Tibial nerve (tissue), 4 donors: ENCODE measurements around the gene ATP23. TPM values are rescaled to one million over a fixed set of nuclear protein-coding genes. Genes with fewer than 3 reads are reported as not detected.

Source experiments
- DNase-seq, 2 donors: peaks; one replicate each; pipeline ENCODE4 v3.0.0-alpha.2; 2019; ENCODE audit warnings: low spot score in 2 of 2
- H3K27ac ChIP-seq, 4 donors: fragments of 200-600 bp; sonication (generic) in 3 of 4; one replicate each; pipeline ENCODE4 v1.5.1; 2017 to 2019; ENCODE audit warnings: mild to moderate bottlenecking in 1 of 4
- H3K27me3 ChIP-seq, 2 donors: fragments of 200-600 bp; sonication (generic) in 1 of 2; one replicate each; pipeline versions ENCODE4 v1.5.1 to v1.6.0; 2017 to 2019
- H3K36me3 ChIP-seq, 3 donors: fragments of 200-600 bp; sonication (generic); one replicate each; pipeline ENCODE4 v1.5.1; 2018 to 2019
- H3K4me1 ChIP-seq, 4 donors: fragments of 200-600 bp; sonication (generic) in 3 of 4; one replicate each; pipeline ENCODE4 v1.5.1; 2017 to 2019
- H3K4me3 ChIP-seq, 4 donors: fragments of 200-600 bp; sonication (generic) in 3 of 4; one replicate each; pipeline ENCODE4 v1.5.1; 2017 to 2019; ENCODE audit warnings: mild to moderate bottlenecking in 1 of 4, moderate library complexity in 1 of 4
- H3K9me3 ChIP-seq, 4 donors: fragments of 200-600 bp; sonication (generic) in 3 of 4; one replicate each; pipeline ENCODE4 v1.5.1; 2017 to 2019
- EP300 ChIP-seq, 2 donors: sonication (generic); formaldehyde crosslinking; IDR thresholded peaks; one replicate each; pipeline ENCODE4 v1.6.1; 2017; ENCODE audit warnings: antibody characterized with exemption in 2 of 2, mild to moderate bottlenecking in 1 of 2
- POLR2A ChIP-seq, 2 donors: fragments of 450-650 bp; IDR thresholded peaks; one replicate each; pipeline ENCODE4 v1.6.1; 2017; ENCODE audit warnings: antibody characterized with exemption in 2 of 2, mild to moderate bottlenecking in 2 of 2, moderate library complexity in 2 of 2
- WGBS, 2 donors: methylation state at CpG; one replicate each; pipeline ENCODE4 v1.1.5; 2018; 5-methylcytosine and 5-hydroxymethylcytosine counted together
- total RNA-seq, 4 donors: library from RNA; depleted of rRNA; stranded (reverse); fragments of >200 nt; gene quantifications; one replicate each; pipeline ENCODE4 v1.1.0, GENCODE V29; 2016
- TF ChIP-seq, protein P1 (sequence below), 5 experiments: fragments of 200-600 bp in 3 of 5; fragments of 450-650 bp in 2 of 5; sonication (generic) in 3 of 5; IDR thresholded peaks; one replicate each; pipeline ENCODE4 v1.5.1; 2016 to 2019; ENCODE audit warnings: antibody characterized with exemption in 5 of 5, mild to moderate bottlenecking in 3 of 5, moderate library complexity in 2 of 5

Gene ATP23
- total RNA-seq, 4 donors from 2014 or later = 2.2 to 20.7 (median 8.0) TPM

DNA sequence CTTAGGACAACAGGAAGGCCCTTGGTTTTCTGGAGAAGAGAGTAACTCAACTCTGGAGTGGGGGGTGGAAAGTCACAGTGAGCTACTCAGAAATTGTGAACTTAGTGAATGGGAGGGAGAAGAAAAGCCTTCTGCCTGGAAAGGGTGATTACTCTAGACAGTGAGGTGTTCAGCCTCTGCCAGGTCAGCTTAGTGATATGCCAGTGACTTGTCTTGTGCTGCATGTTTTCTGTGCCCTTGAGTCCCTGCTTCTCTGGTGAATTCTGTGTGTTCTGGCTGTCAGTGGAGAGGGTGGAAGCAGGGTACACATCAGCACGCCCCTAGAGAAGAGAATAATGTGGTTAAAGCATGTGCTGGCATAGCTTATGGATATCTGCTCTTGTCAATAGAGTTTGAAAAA is 13.4 kb downstream of the ATP23 start:
- peaks cover 0 to 10% (median 4%) of the 10 kb centered on the region in 4 donors for H3K9me3 ChIP-seq
- no peak overlapping the region for H3K4me3 ChIP-seq
- peaks cover 0 to 85% (median 6%) of the 10 kb centered on the region in 3 donors for H3K36me3 ChIP-seq
- H3K27me3 ChIP-seq = no peaks in the 10 kb centered on the region
- TF ChIP-seq POLR2A (IDR thresholded peaks at IDR 0.05) = no peak
- TF ChIP-seq EP300 (IDR thresholded peaks at IDR 0.05) = no peak
- TF ChIP-seq, protein P1, sequence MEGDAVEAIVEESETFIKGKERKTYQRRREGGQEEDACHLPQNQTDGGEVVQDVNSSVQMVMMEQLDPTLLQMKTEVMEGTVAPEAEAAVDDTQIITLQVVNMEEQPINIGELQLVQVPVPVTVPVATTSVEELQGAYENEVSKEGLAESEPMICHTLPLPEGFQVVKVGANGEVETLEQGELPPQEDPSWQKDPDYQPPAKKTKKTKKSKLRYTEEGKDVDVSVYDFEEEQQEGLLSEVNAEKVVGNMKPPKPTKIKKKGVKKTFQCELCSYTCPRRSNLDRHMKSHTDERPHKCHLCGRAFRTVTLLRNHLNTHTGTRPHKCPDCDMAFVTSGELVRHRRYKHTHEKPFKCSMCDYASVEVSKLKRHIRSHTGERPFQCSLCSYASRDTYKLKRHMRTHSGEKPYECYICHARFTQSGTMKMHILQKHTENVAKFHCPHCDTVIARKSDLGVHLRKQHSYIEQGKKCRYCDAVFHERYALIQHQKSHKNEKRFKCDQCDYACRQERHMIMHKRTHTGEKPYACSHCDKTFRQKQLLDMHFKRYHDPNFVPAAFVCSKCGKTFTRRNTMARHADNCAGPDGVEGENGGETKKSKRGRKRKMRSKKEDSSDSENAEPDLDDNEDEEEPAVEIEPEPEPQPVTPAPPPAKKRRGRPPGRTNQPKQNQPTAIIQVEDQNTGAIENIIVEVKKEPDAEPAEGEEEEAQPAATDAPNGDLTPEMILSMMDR (IDR thresholded peaks at IDR 0.05) = no peak
- 92 to 97% methylated on average over 1 of the region's 1 CpG for WGBS, 2 donors
- H3K27ac ChIP-seq = no peak overlapping the region
- DNase-seq = no peak
- no peaks in the 10 kb centered on the region for H3K4me1 ChIP-seq

DNA sequence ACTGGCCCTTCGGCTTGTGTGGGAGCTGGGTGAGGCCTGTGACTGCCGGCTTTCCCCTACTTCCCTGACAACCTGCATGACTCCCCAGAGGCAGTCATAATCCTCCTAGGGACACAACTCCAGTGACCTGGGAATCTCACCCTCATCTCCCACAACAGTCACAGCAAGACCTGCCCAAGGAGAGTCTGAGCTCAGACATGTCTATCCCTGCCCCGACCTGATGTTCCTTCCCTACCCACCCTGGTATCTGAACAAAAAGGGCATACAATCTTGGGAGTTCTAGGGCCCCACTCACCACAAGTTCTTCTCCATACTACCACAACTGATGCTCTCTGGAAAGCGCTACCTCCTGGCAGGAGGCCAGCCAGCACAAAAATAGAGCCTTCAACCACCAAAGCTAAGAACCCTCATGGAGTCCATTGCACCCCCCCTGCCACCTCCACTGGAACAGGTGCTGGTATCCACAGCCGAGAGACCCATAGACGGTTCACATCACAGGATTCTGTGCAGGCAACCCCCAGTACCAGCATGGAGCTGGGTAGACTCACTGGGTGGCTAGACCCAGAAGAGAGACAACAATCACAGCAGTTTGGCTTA is 16.8 kb downstream of the ATP23 start:
- TF ChIP-seq, protein P1 (IDR thresholded peaks at IDR 0.05) = no peak
- TF ChIP-seq EP300 (IDR thresholded peaks at IDR 0.05) (no peak), POLR2A (IDR thresholded peaks at IDR 0.05) (no peak)
- Histone ChIP-seq H3K9me3 (peaks cover 0 to 40% (median 7%) of the 10 kb centered on the region in 4 donors), H3K27ac (no peak overlapping the region), H3K36me3 (peaks cover 0 to 57% (median 6%) of the 10 kb centered on the region in 3 donors), H3K4me3 (no peak overlapping the region), H3K4me1 (no peaks in the 10 kb centered on the region), H3K27me3 (no peaks in the 10 kb centered on the region)
- WGBS, 2 donors = 94 to 95% methylated on average over 6 of the region's 6 CpGs
- no peak for DNase-seq

DNA sequence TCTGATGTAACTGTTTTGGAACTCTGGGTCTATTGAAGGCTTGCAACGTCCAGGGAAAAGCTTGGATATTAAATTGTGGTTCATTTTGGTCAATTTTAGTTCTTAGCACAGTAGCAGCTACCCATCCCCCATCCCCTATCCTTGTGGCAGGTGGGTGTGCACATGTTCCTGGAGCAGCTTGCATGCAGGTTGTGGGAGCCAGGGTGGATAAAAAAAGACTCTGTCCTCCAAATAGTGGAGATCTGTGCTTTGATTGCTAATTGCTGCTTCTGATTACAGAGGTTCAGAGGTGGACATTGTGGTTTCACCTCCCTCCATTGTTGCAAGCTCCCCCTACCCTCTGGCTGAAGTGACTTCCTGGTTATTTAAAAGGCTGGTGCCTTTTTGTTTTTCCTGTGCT is 23.1 kb downstream of the ATP23 start:
- WGBS, 2 donors = 63 to 71% methylated on average over 1 of the region's 1 CpG
- H3K4me3 ChIP-seq = no peak overlapping the region

GRCh38 chr12:57965766-57966165 is 24.4 kb downstream of the ATP23 start:
- TF ChIP-seq EP300 (IDR thresholded peaks at IDR 0.05) = no peak
- no peak for TF ChIP-seq POLR2A (IDR thresholded peaks at IDR 0.05)
- TF ChIP-seq, protein P1 (IDR thresholded peaks at IDR 0.05) = no peak
- H3K36me3 ChIP-seq = no peaks in the 10 kb centered on the region
- no peaks in the 10 kb centered on the region for H3K27me3 ChIP-seq
- DNase-seq = no peak
- peaks cover 0 to 66% (median 7%) of the 10 kb centered on the region in 4 donors for H3K9me3 ChIP-seq
- H3K4me1 ChIP-seq = no peaks in the 10 kb centered on the region
- no peak overlapping the region for H3K4me3 ChIP-seq
- H3K27ac ChIP-seq = no peak overlapping the region
- 89 to 90% methylated on average over 8 of the region's 8 CpGs for WGBS, 2 donors

More for the DNA sequence above, 23.1 kb downstream of the ATP23 start:
- peaks cover 0 to 73% (median 11%) of the 10 kb centered on the region in 4 donors for H3K9me3 ChIP-seq
- H3K36me3 ChIP-seq = no peaks in the 10 kb centered on the region
- TF ChIP-seq EP300 (IDR thresholded peaks at IDR 0.05) = no peak
- TF ChIP-seq POLR2A (IDR thresholded peaks at IDR 0.05) = no peak
- TF ChIP-seq, protein P1 (IDR thresholded peaks at IDR 0.05) = no peak
- no peak for DNase-seq
- H3K27ac ChIP-seq = no peak overlapping the region
- H3K4me1 ChIP-seq = no peaks in the 10 kb centered on the region
- no peaks in the 10 kb centered on the region for H3K27me3 ChIP-seq

DNA sequence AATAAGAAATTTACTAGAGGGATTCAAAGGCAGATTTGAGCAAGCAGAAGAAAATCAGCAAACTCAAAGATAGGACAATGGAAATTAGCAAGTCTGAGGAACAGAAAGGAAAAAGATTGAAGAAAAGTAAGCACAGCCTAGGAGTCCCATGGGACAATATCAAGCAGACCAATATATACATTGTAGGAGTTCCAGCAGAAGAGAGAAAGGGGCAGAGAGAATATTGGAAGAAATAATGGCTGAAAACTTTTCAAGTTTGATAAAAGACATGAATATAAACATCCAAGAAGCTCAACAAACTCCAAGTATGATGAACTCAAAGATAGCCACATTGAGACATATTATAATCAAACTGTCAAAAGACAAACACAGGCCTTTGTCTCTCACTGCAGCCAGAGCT is 25.2 kb downstream of the ATP23 start:
- DNase-seq = no peak
- Histone ChIP-seq H3K27me3 (no peaks in the 10 kb centered on the region), H3K9me3 (peaks cover 0 to 59% (median 7%) of the 10 kb centered on the region in 4 donors), H3K36me3 (no peaks in the 10 kb centered on the region), H3K27ac (no peak overlapping the region), H3K4me3 (no peak overlapping the region), H3K4me1 (no peaks in the 10 kb centered on the region)
- TF ChIP-seq, protein P1 (IDR thresholded peaks at IDR 0.05) = no peak
- TF ChIP-seq EP300 (IDR thresholded peaks at IDR 0.05) = no peak
